Measurements from ENCODE around the gene FARP2. TPM values are rescaled to one million over a fixed set of nuclear protein-coding genes. Genes with fewer than 3 reads are reported as not detected.

The FARP2 gene
- total and polyA plus RNA-seq, 2 of the 4 experiments (the other 2 are of a cell fraction): 17.1 to 30.8 TPM

DNA sequence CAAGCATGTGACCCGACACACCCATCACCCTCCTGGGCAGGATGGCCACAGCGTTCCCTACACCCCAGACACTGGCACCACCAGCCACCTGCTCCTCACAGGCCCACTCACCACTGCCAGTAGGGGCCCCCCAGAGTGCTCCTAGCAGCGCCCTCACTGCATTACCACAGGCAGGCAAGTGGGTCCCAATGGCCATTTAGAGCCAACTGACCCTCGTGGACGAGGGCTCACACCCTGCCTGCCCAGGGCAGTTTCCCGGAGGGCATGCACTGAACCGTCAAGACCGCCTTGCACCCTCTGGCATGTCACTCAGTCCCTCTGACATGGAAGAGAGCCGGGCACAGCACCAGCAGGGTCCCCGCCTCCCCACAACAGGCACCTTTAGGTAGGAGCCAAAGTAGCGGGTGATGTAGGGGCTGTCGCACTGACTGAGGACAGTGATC lies 145.0 kb downstream of the FARP2 start:
- H3K4me2 ChIP-seq (ENCODE audit: low read depth, low read length): no peak overlapping the region
- intact Hi-C loops (cut with micrococcal nuclease): no loop called here
- no peaks in the 10 kb centered on the region for H3K9me3 ChIP-seq (ENCODE audit: control insufficient read depth, insufficient read depth, low read length)
- H4K5ac ChIP-seq (ENCODE audit: low read depth, low read length): no peak overlapping the region
- H2BK5ac ChIP-seq (ENCODE audit: low read depth, low read length, poor library complexity, severe bottlenecking): no peak overlapping the region
- no peak overlapping the region for H2AK5ac ChIP-seq (ENCODE audit: low read depth, low read length)
- H3K23ac ChIP-seq (ENCODE audit: low read depth, low read length): no peak overlapping the region
- H4K8ac ChIP-seq (ENCODE audit: low read depth in 2 of 2, low read length in 2 of 2): no peak overlapping the region
- H3K4me1 ChIP-seq (ENCODE audit: control insufficient read depth, insufficient read depth, low read length): peaks cover 5% of the 10 kb centered on the region; the same call in 1 of the 2 replicates
- no peak overlapping the region for H3K27ac ChIP-seq (ENCODE audit: insufficient read depth, low read length)
- WGBS, 2 experiments (ENCODE audit: extremely low coverage in 2 of 2, insufficient read length in 1 of 2): no CpG with 5 or more reads among the region's 12 CpGs
- peaks cover 60% of the 10 kb centered on the region for H4K20me1 ChIP-seq (ENCODE audit: insufficient read depth, low read length)
- no peak overlapping the region for H3K4me3 ChIP-seq (ENCODE audit: insufficient read depth, low read depth, low read length)
- H3K9me1 ChIP-seq (ENCODE audit: insufficient read depth, low read length): peaks cover 19% of the 10 kb centered on the region
- dilution Hi-C loops (cut with HindIII; ENCODE audit: low sequenced_read_pairs, unreplicated experiment): no loop called here
- TF ChIP-seq MXI1 (IDR thresholded peaks at IDR 0.05; ENCODE audit: borderline replicate concordance, low read depth, low read length): no peak
- no peak for TF ChIP-seq BHLHE40 (IDR thresholded peaks at IDR 0.05; ENCODE audit: low read depth, low read length)
- no peak for TF ChIP-seq RCOR1 (IDR thresholded peaks at IDR 0.05; ENCODE audit: insufficient replicate concordance, low read length)
- no peak for TF ChIP-seq SMC3 (IDR thresholded peaks at IDR 0.05; ENCODE audit: low read depth, low read length)
- TF ChIP-seq NFE2L2 (IDR thresholded peaks at IDR 0.05; ENCODE audit: low read depth, low read length): no peak
- TF ChIP-seq FOS (IDR thresholded peaks at IDR 0.05; ENCODE audit: low read depth, low read length): no peak
- TF ChIP-seq, protein P1, sequence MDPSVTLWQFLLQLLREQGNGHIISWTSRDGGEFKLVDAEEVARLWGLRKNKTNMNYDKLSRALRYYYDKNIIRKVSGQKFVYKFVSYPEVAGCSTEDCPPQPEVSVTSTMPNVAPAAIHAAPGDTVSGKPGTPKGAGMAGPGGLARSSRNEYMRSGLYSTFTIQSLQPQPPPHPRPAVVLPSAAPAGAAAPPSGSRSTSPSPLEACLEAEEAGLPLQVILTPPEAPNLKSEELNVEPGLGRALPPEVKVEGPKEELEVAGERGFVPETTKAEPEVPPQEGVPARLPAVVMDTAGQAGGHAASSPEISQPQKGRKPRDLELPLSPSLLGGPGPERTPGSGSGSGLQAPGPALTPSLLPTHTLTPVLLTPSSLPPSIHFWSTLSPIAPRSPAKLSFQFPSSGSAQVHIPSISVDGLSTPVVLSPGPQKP (IDR thresholded peaks at IDR 0.05; ENCODE audit: borderline replicate concordance, low read depth, low read length): no peak
- TF ChIP-seq CEBPB (IDR thresholded peaks at IDR 0.05; ENCODE audit: low read depth, low read length): no peak
- TF ChIP-seq RAD21 (IDR thresholded peaks at IDR 0.05; ENCODE audit: low read length): no peak
- no peak for TF ChIP-seq CHD1 (IDR thresholded peaks at IDR 0.05; ENCODE audit: low read depth, low read length)
- no peak for TF ChIP-seq MAZ (IDR thresholded peaks at IDR 0.05; ENCODE audit: borderline replicate concordance, low read depth, low read length)
- no peak for TF ChIP-seq RFX5 (IDR thresholded peaks at IDR 0.05; ENCODE audit: low read depth, low read length)
- no peak for TF ChIP-seq MAFK (IDR thresholded peaks at IDR 0.05; ENCODE audit: low read depth, low read length)
- no peak for TF ChIP-seq POLR2A (IDR thresholded peaks at IDR 0.05; ENCODE audit: low read depth, low read length)
- TF ChIP-seq, protein P2, sequence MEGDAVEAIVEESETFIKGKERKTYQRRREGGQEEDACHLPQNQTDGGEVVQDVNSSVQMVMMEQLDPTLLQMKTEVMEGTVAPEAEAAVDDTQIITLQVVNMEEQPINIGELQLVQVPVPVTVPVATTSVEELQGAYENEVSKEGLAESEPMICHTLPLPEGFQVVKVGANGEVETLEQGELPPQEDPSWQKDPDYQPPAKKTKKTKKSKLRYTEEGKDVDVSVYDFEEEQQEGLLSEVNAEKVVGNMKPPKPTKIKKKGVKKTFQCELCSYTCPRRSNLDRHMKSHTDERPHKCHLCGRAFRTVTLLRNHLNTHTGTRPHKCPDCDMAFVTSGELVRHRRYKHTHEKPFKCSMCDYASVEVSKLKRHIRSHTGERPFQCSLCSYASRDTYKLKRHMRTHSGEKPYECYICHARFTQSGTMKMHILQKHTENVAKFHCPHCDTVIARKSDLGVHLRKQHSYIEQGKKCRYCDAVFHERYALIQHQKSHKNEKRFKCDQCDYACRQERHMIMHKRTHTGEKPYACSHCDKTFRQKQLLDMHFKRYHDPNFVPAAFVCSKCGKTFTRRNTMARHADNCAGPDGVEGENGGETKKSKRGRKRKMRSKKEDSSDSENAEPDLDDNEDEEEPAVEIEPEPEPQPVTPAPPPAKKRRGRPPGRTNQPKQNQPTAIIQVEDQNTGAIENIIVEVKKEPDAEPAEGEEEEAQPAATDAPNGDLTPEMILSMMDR (conservative IDR thresholded peaks at IDR 0.05; ENCODE audit: low read depth, low read length): no peak
- TF ChIP-seq, protein P3, sequence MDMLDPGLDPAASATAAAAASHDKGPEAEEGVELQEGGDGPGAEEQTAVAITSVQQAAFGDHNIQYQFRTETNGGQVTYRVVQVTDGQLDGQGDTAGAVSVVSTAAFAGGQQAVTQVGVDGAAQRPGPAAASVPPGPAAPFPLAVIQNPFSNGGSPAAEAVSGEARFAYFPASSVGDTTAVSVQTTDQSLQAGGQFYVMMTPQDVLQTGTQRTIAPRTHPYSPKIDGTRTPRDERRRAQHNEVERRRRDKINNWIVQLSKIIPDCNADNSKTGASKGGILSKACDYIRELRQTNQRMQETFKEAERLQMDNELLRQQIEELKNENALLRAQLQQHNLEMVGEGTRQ (IDR thresholded peaks at IDR 0.05; ENCODE audit: low read depth, low read length): no peak
- no peak overlapping the region for H3K14ac ChIP-seq (replicated peaks; ENCODE audit: low read depth, low read length)
- ChIA-PET CTCF (no interaction called here), POLR2A (ENCODE audit: unreplicated experiment) (no interaction called here)
- H2BK15ac ChIP-seq (ENCODE audit: low read depth, low read length): no peak overlapping the region
- DNase-seq: no peak
- H2AFZ ChIP-seq (replicated peaks; ENCODE audit: low read length, poor library complexity): no peak overlapping the region
- no peak overlapping the region for H3K9ac ChIP-seq (ENCODE audit: low read depth, low read length)
- peaks cover 16 to 73% of the 10 kb centered on the region in 2 experiments for H3K79me1 ChIP-seq (ENCODE audit: low read depth in 1 of 2, low read length in 2 of 2)
- no TSS peak for BruUV-seq (replicated peaks)
- no peaks in the 10 kb centered on the region for H3K27me3 ChIP-seq (ENCODE audit: control insufficient read depth, insufficient read depth, low read length)
- H3K4ac ChIP-seq (ENCODE audit: low read depth, low read length): no peak overlapping the region
- H3K18ac ChIP-seq (ENCODE audit: low read depth, low read length): no peak overlapping the region
- H3K56ac ChIP-seq (ENCODE audit: extremely low read depth, insufficient read depth, low read length): no peak overlapping the region
- ATAC-seq (ENCODE audit: low read depth): no peak
- H2BK20ac ChIP-seq (ENCODE audit: low read depth, low read length): no peak overlapping the region
- in situ Hi-C loops (cut with MboI; ENCODE audit: low sequenced_read_pairs): no loop called here
- no peak overlapping the region for H4K91ac ChIP-seq (ENCODE audit: insufficient read depth, low read depth, low read length)
- H2AK9ac ChIP-seq (replicated peaks; ENCODE audit: low read depth, low read length, poor library complexity): no peak overlapping the region
- no peak overlapping the region for H2BK120ac ChIP-seq (ENCODE audit: low read depth, low read length)
- H3K36me3 ChIP-seq (ENCODE audit: control insufficient read depth, insufficient read depth, low read length): peaks cover 45% of the 10 kb centered on the region

Data from IMR-90 (cell line).